Neutrophil (primary cell): ENCODE results near the gene EPRS1.

Experiments used
- H3K27ac ChIP-seq: fragments of 200-600 bp; sonication (generic); 2 replicates; pipeline ENCODE4 v1.5.1; 2016; ENCODE audit warnings: mild to moderate bottlenecking, moderate library complexity
- H3K27me3 ChIP-seq: fragments of 200-600 bp; sonication (generic); 2 replicates; pipeline ENCODE4 v1.6.0; 2016; ENCODE audit warnings: mild to moderate bottlenecking
- H3K36me3 ChIP-seq: fragments of 200-600 bp; sonication (generic); 2 replicates; pipeline ENCODE4 v1.5.1; 2017
- H3K4me1 ChIP-seq, 2 experiments: fragments of 200-600 bp in 1 of 2; sonication (generic) in 1 of 2; 1 replicate in 1 of 2; 2 replicates in 1 of 2; pipeline versions ENCODE4 v1.5.1 to v1.6.1; 2013 to 2016; ENCODE audit warnings: low read depth in 1 of 2, low read length in 1 of 2, mild to moderate bottlenecking in 1 of 2, moderate library complexity in 1 of 2; ENCODE audit not compliant: control insufficient read depth in 1 of 2, insufficient read depth in 1 of 2
- H3K4me3 ChIP-seq, 2 experiments: fragments of 200-600 bp in 1 of 2; sonication (generic) in 1 of 2; 1 replicate in 1 of 2; 2 replicates in 1 of 2; pipeline ENCODE4 v1.5.1; 2013 to 2016; ENCODE audit warnings: low read depth in 1 of 2, low read length in 1 of 2, mild to moderate bottlenecking in 1 of 2, moderate library complexity in 1 of 2
- H3K9me3 ChIP-seq: fragments of 200-600 bp; sonication (generic); 2 replicates; pipeline ENCODE4 v1.5.1; 2016
- TF ChIP-seq, protein P1 (sequence below): fragments of 200-600 bp; sonication (generic); IDR thresholded peaks from 2 replicates; pipeline ENCODE4 v1.5.1; 2016; ENCODE audit warnings: antibody characterized with exemption

EPRS1 gene

DNA sequence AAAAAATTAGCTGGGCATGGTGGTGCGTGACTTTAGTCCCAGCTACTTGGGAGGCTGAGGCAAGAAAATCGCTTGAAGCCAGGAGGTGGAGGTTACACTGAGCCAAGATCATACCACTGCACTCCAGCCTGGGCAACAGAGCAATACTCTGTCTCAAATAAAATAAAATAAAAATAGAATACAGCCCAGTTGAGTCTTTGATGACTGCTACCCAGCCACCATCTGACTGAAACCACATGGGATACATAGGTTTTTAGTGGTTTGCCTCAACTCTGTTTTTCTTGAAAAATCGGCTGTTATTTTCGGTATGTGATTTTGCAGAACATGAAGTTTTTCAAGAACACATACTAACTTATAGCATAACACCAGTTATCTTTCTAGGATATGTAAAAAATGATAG is 46.5 kb downstream of the EPRS1 start:
- Histone ChIP-seq H3K27ac (no peak overlapping the region), H3K4me1 (no peaks in the 10 kb centered on the region)

More for the DNA sequence above, 46.5 kb downstream of the EPRS1 start:
- Histone ChIP-seq H3K9me3 (no peaks in the 10 kb centered on the region), H3K27me3 (no peaks in the 10 kb centered on the region), H3K36me3 (peaks cover 87% of the 10 kb centered on the region), H3K4me3 (no peak overlapping the region)
- TF ChIP-seq, protein P1, sequence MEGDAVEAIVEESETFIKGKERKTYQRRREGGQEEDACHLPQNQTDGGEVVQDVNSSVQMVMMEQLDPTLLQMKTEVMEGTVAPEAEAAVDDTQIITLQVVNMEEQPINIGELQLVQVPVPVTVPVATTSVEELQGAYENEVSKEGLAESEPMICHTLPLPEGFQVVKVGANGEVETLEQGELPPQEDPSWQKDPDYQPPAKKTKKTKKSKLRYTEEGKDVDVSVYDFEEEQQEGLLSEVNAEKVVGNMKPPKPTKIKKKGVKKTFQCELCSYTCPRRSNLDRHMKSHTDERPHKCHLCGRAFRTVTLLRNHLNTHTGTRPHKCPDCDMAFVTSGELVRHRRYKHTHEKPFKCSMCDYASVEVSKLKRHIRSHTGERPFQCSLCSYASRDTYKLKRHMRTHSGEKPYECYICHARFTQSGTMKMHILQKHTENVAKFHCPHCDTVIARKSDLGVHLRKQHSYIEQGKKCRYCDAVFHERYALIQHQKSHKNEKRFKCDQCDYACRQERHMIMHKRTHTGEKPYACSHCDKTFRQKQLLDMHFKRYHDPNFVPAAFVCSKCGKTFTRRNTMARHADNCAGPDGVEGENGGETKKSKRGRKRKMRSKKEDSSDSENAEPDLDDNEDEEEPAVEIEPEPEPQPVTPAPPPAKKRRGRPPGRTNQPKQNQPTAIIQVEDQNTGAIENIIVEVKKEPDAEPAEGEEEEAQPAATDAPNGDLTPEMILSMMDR = no peak
